Liver (tissue), 9 donors: ENCODE measurements around the gene SFXN5. TPM values are rescaled to one million over a fixed set of nuclear protein-coding genes. Genes with fewer than 3 reads are reported as not detected.
A peak's percentile ranks its signal among the peaks of the same experiment; 100 is the strongest.

Source experiments
- DNase-seq: peaks from one replicate; pipeline ENCODE4 v3.0.0-alpha.2; 2017; ENCODE audit warnings: low spot score
- H3K27ac ChIP-seq, 2 donors: one replicate each; pipeline ENCODE4 v1.7.0; 2013; ENCODE audit warnings: inconsistent platforms in 2 of 2, low read length in 2 of 2, control low read depth in 1 of 2, low read depth in 1 of 2, mild to moderate bottlenecking in 1 of 2
- H3K27me3 ChIP-seq, 4 donors: one replicate each; pipeline versions ENCODE4 v1.6.1 to v1.7.0; 2013; ENCODE audit warnings: low read length in 3 of 4, inconsistent platforms in 1 of 4, mild to moderate bottlenecking in 1 of 4, moderate library complexity in 1 of 4; ENCODE audit not compliant: control insufficient read depth in 4 of 4, insufficient read depth in 4 of 4
- H3K36me3 ChIP-seq, 4 donors: one replicate each; pipeline versions ENCODE4 v1.6.1 to v1.7.0; 2013; ENCODE audit warnings: low read length in 3 of 4, mild to moderate bottlenecking in 3 of 4, low read depth in 1 of 4, moderate library complexity in 1 of 4; ENCODE audit not compliant: control insufficient read depth in 4 of 4, insufficient read depth in 3 of 4
- H3K4me1 ChIP-seq, 4 donors: one replicate each; pipeline versions ENCODE4 v1.6.1 to v1.7.0; 2013; ENCODE audit warnings: low read length in 3 of 4, mild to moderate bottlenecking in 3 of 4, moderate library complexity in 1 of 4; ENCODE audit not compliant: control insufficient read depth in 4 of 4, insufficient read depth in 4 of 4
- H3K4me3 ChIP-seq, 3 donors: one replicate each; pipeline versions ENCODE4 v1.6.1 to v1.7.0; 2013; ENCODE audit warnings: low read length in 3 of 3, control low read depth in 1 of 3, low read depth in 1 of 3, mild to moderate bottlenecking in 1 of 3
- H3K9ac ChIP-seq, 2 donors: one replicate each; pipeline ENCODE4 v1.7.0; 2013; ENCODE audit warnings: low read length in 2 of 2, mild to moderate bottlenecking in 2 of 2, moderate library complexity in 2 of 2, control low read depth in 1 of 2, low read depth in 1 of 2
- H3K9me3 ChIP-seq, 4 donors: one replicate each; pipeline versions ENCODE4 v1.6.1 to v1.7.0; 2013; ENCODE audit warnings: low read length in 3 of 4; ENCODE audit not compliant: control insufficient read depth in 4 of 4
- EGR1 ChIP-seq, 2 donors: IDR thresholded peaks; 2 replicates each; pipeline ENCODE4 v1.6.1; 2016 to 2018; ENCODE audit warnings: antibody characterized with exemption in 2 of 2, low read depth in 2 of 2
- FOXA1 ChIP-seq: IDR thresholded peaks from 2 replicates; pipeline ENCODE4 v1.6.1; 2016; ENCODE audit warnings: antibody characterized with exemption
- FOXA2 ChIP-seq: IDR thresholded peaks from 2 replicates; pipeline ENCODE4 v1.6.1; 2016; ENCODE audit warnings: antibody characterized with exemption
- GABPA ChIP-seq, 2 donors: IDR thresholded peaks in 1 of 2; conservative IDR thresholded peaks in 1 of 2; 2 replicates each; pipeline ENCODE4 v1.6.1; 2016; ENCODE audit warnings: antibody characterized with exemption in 2 of 2, mild to moderate bottlenecking in 1 of 2, moderate library complexity in 1 of 2
- HNF4A ChIP-seq, 2 donors: conservative IDR thresholded peaks; 2 replicates each; pipeline ENCODE4 v1.6.1; 2016; ENCODE audit warnings: antibody characterized with exemption in 2 of 2, mild to moderate bottlenecking in 2 of 2
- HNF4G ChIP-seq: IDR thresholded peaks from 2 replicates; pipeline ENCODE4 v1.6.1; 2016; ENCODE audit warnings: antibody characterized with exemption
- JUND ChIP-seq, 2 donors: IDR thresholded peaks; 2 replicates each; pipeline ENCODE4 v1.6.1; 2016; ENCODE audit warnings: antibody characterized with exemption in 2 of 2
- MAX ChIP-seq: IDR thresholded peaks from 2 replicates; pipeline ENCODE4 v1.6.1; 2016; ENCODE audit warnings: antibody characterized with exemption
- RXRA ChIP-seq, 2 donors: IDR thresholded peaks; 2 replicates each; pipeline ENCODE4 v1.6.1; 2017 to 2018; ENCODE audit warnings: antibody characterized with exemption in 2 of 2, mild to moderate bottlenecking in 1 of 2
- SP1 ChIP-seq: IDR thresholded peaks from 2 replicates; pipeline ENCODE4 v1.6.1; 2018; ENCODE audit warnings: antibody characterized with exemption, mild to moderate bottlenecking
- YY1 ChIP-seq: IDR thresholded peaks from 2 replicates; pipeline ENCODE4 v1.6.1; 2016; ENCODE audit warnings: antibody characterized with exemption, mild to moderate bottlenecking
- WGBS: extraction: QIAGEN DNeasy Blood & Tissue Kit; methylation state at CpG from one replicate; pipeline ENCODE4 v1.1.7; 2013; 5-methylcytosine and 5-hydroxymethylcytosine counted together
- polyA plus RNA-seq, 2 donors: library from polyadenylated mRNA; stranded (reverse) in 1 of 2; unstranded in 1 of 2; fragments of 200-250 nt in 1 of 2; fragments of >200 nt in 1 of 2; fragmentation: Nextera tagmentation in 1 of 2; extraction: Ambion mirVana in 1 of 2; gene quantifications; one replicate each; pipeline versions ENCODE4 v1.2.1 to v1.2.3, GENCODE V29; 2013 to 2015
- total RNA-seq, 2 donors: library from RNA; depleted of rRNA; stranded (reverse); fragments of >200 nt; gene quantifications; one replicate each; pipeline ENCODE4 v1.2.3, GENCODE V29; 2014
- TF ChIP-seq, protein P1 (sequence below): IDR thresholded peaks from 2 replicates; pipeline ENCODE4 v1.6.1; 2016; ENCODE audit warnings: antibody characterized with exemption
- TF ChIP-seq, protein P2 (sequence below): fragments of 150-350 bp; IDR thresholded peaks from 2 replicates; pipeline ENCODE4 v1.5.1; 2017; ENCODE audit warnings: improper control_type of control experiment, low read depth, low read length; ENCODE audit not compliant: missing input control
- TF ChIP-seq, protein P3 (sequence below): IDR thresholded peaks from 2 replicates; pipeline ENCODE4 v1.6.1; 2016; ENCODE audit warnings: antibody characterized with exemption, mild to moderate bottlenecking
- donor health status: healthy.
- donor health status: healthy.
- donor health status: healthy.
- donor health status: healthy.
- donor health status: healthy.

SFXN5 gene
- total and polyA plus RNA-seq, 4 donors = 23.3 to 58.2 (median 29.5) TPM

- H3K9ac ChIP-seq = peak overlapping the region in 1 of 2 donors; percentile 42
- H3K4me3 ChIP-seq = no peak overlapping the region
- no peaks in the 10 kb centered on the region for H3K27me3 ChIP-seq
- peak overlapping the region; percentile 85 to 89 for H3K27ac ChIP-seq
- no peak for TF ChIP-seq MAX
- peak in 1 of 2 donors; percentile 26 for TF ChIP-seq HNF4A (conservative IDR thresholded peaks at IDR 0.05)
- TF ChIP-seq, protein P1, sequence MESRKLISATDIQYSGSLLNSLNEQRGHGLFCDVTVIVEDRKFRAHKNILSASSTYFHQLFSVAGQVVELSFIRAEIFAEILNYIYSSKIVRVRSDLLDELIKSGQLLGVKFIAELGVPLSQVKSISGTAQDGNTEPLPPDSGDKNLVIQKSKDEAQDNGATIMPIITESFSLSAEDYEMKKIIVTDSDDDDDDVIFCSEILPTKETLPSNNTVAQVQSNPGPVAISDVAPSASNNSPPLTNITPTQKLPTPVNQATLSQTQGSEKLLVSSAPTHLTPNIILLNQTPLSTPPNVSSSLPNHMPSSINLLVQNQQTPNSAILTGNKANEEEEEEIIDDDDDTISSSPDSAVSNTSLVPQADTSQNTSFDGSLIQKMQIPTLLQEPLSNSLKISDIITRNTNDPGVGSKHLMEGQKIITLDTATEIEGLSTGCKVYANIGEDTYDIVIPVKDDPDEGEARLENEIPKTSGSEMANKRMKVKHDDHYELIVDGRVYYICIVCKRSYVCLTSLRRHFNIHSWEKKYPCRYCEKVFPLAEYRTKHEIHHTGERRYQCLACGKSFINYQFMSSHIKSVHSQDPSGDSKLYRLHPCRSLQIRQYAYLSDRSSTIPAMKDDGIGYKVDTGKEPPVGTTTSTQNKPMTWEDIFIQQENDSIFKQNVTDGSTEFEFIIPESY = no peak
- no peak for TF ChIP-seq YY1
- TF ChIP-seq FOXA2 = peak; percentile 78
- no peak for TF ChIP-seq GABPA (IDR thresholded peaks at IDR 0.05 in 1 of 2, conservative IDR thresholded peaks at IDR 0.05 in 1 of 2)
- TF ChIP-seq FOXA1 = peak; percentile 51
- no peak for TF ChIP-seq JUND (IDR thresholded peaks at IDR 0.05)
- peak in 1 of 2 donors; percentile 44 for TF ChIP-seq RXRA (IDR thresholded peaks at IDR 0.05)
- no peak for TF ChIP-seq SP1
- no peak for TF ChIP-seq HNF4G
- H3K9me3 ChIP-seq = no peaks in the 10 kb centered on the region
- DNase-seq = no peak
- peaks cover 0 to 8% (median 2%) of the 10 kb centered on the region in 4 donors for H3K36me3 ChIP-seq
- WGBS = 59% methylated on average over 8 of the region's 8 CpGs
- H3K4me1 ChIP-seq = peaks cover 8 to 29% (median 19%) of the 10 kb centered on the region in 4 donors
Observed at GRCh38 chr2:73021371-73022010, 50.0 kb downstream of the SFXN5 start.

GRCh38 chr2:73020657-73021370 is 50.7 kb downstream of the SFXN5 start:
- TF ChIP-seq HNF4G = no peak
- TF ChIP-seq MAX = no peak
- peak in 1 of 2 donors; percentile 61 for TF ChIP-seq RXRA (IDR thresholded peaks at IDR 0.05)
- no peak for TF ChIP-seq EGR1 (IDR thresholded peaks at IDR 0.05; ENCODE audit: low read depth in 2 of 2)
- TF ChIP-seq HNF4A (conservative IDR thresholded peaks at IDR 0.05) = peak in 1 of 2 donors; percentile 58
- TF ChIP-seq, protein P2, sequence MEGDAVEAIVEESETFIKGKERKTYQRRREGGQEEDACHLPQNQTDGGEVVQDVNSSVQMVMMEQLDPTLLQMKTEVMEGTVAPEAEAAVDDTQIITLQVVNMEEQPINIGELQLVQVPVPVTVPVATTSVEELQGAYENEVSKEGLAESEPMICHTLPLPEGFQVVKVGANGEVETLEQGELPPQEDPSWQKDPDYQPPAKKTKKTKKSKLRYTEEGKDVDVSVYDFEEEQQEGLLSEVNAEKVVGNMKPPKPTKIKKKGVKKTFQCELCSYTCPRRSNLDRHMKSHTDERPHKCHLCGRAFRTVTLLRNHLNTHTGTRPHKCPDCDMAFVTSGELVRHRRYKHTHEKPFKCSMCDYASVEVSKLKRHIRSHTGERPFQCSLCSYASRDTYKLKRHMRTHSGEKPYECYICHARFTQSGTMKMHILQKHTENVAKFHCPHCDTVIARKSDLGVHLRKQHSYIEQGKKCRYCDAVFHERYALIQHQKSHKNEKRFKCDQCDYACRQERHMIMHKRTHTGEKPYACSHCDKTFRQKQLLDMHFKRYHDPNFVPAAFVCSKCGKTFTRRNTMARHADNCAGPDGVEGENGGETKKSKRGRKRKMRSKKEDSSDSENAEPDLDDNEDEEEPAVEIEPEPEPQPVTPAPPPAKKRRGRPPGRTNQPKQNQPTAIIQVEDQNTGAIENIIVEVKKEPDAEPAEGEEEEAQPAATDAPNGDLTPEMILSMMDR = no peak
- TF ChIP-seq SP1 = no peak
- TF ChIP-seq, protein P3, sequence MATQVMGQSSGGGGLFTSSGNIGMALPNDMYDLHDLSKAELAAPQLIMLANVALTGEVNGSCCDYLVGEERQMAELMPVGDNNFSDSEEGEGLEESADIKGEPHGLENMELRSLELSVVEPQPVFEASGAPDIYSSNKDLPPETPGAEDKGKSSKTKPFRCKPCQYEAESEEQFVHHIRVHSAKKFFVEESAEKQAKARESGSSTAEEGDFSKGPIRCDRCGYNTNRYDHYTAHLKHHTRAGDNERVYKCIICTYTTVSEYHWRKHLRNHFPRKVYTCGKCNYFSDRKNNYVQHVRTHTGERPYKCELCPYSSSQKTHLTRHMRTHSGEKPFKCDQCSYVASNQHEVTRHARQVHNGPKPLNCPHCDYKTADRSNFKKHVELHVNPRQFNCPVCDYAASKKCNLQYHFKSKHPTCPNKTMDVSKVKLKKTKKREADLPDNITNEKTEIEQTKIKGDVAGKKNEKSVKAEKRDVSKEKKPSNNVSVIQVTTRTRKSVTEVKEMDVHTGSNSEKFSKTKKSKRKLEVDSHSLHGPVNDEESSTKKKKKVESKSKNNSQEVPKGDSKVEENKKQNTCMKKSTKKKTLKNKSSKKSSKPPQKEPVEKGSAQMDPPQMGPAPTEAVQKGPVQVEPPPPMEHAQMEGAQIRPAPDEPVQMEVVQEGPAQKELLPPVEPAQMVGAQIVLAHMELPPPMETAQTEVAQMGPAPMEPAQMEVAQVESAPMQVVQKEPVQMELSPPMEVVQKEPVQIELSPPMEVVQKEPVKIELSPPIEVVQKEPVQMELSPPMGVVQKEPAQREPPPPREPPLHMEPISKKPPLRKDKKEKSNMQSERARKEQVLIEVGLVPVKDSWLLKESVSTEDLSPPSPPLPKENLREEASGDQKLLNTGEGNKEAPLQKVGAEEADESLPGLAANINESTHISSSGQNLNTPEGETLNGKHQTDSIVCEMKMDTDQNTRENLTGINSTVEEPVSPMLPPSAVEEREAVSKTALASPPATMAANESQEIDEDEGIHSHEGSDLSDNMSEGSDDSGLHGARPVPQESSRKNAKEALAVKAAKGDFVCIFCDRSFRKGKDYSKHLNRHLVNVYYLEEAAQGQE = peak; percentile 56
- TF ChIP-seq, protein P1 = no peak
- no peak for TF ChIP-seq YY1
- 76% methylated on average over 12 of the region's 12 CpGs for WGBS
- Histone ChIP-seq H3K36me3 (peaks cover 0 to 8% (median 2%) of the 10 kb centered on the region in 4 donors), H3K9ac (no peak overlapping the region), H3K27me3 (no peaks in the 10 kb centered on the region), H3K4me3 (no peak overlapping the region), H3K4me1 (peaks cover 8 to 29% (median 19%) of the 10 kb centered on the region in 4 donors), H3K9me3 (no peaks in the 10 kb centered on the region), H3K27ac (peak overlapping the region; percentile 85 to 89)
- DNase-seq = no peak
